Measurements from ENCODE around the gene TEAD2.
"Not testable (repeated sequence)": the region's sequence is repeated elsewhere in the genome, so short reads cannot be mapped to it uniquely, and the experiment has no call there.

TEAD2 gene

DNA sequence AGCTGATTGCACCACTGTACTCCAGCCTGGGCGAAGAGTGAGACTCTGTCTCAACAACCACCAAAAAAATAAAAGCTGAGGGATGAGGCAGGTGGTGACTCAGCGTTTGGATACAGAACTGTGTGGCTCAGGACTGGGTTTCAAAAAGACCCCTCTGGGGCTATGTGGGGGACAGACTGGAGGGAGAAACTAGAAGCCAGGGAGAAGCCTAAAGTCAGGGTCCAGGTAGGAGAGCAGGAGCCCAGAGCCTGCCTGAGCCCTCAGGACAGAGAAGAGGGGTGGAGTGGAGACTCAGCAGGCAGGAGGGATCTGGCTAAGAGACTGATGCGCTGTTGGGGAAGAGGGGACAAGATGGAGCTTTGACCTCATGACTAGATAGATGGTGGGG, 28.8 kb downstream of the TEAD2 start:
- peaks cover 88% of the 10 kb centered on the region for H3K4me1 Mint-ChIP-seq (ENCODE audit: low read depth)
- no peaks in the 10 kb centered on the region for H3K9me3 Mint-ChIP-seq
- peak overlapping the region; percentile 96 for H3K27ac Mint-ChIP-seq
- peaks cover 34% of the 10 kb centered on the region for H3K36me3 Mint-ChIP-seq (ENCODE audit: low read depth)
- no peaks in the 10 kb centered on the region for H3K27me3 Mint-ChIP-seq
- H3K4me3 Mint-ChIP-seq = peak overlapping the region; percentile 99

DNA sequence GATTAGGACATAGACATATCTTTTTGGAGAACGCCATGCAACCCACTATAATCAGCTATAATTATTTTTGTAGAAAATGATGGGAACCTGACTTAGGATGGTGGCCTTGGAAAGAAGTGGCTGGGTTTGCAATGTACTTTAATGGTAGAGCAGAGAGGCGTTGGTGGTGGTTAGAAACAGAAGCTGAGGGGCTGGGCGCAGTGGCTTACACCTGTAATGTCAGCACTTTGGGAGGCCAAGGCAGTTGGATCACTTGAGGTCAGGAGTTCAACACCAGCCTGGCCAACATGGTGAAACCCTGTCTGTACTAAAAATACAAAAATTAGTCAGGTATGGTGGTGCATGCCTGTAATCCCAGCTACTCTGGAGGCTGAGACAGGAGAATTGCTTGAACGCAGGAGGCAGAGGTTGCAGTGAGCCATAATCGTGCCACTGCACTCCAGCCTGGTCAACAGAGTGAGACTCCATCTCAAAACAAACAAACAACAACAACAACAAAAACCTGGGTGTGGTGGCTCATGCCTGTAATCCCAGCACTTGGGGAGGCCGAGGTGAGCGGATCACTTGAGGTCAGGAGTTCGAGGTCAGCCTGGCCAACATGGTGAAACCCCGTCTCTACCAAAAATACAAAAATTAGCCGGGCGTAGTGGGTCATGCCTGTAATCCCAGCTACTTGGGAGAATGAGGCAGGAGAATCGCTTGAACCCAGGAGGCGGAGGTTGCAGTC, 29.4 kb downstream of the TEAD2 start:
- not testable (repeated sequence) for H3K27me3 Mint-ChIP-seq, H3K9me3 Mint-ChIP-seq
- Mint-ChIP-seq H3K4me1 (ENCODE audit: low read depth) (peaks cover 89% of the 10 kb centered on the region), H3K36me3 (ENCODE audit: low read depth) (peaks cover 37% of the 10 kb centered on the region), H3K4me3 (peak overlapping the region; percentile 99), H3K27ac (peak overlapping the region; percentile 96)

DNA sequence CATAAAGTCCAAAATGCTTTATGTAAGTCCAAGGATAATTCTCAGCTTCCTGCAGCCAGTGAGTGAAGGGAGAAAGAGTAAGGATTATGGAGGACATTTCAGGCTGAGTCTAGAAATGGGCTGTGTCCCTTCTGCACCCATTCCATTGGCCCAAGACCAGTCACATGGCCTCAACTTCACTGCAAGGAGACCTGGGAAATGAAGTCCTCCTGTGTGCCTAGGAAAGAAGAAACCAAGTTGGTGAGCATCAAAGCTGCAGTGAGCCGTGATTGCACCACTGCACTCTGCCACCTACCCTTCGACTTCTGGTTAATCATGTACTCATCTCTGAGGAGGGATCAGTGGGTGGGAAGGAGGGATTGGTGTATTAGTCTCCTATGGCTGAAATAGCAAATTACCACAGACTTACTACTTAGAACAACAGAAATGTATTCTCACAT, 30.6 kb downstream of the TEAD2 start:
- no peaks in the 10 kb centered on the region for H3K9me3 Mint-ChIP-seq
- H3K27me3 Mint-ChIP-seq = no peaks in the 10 kb centered on the region
- peaks cover 84% of the 10 kb centered on the region for H3K4me1 Mint-ChIP-seq (ENCODE audit: low read depth)
- no peak overlapping the region for H3K27ac Mint-ChIP-seq
- H3K4me3 Mint-ChIP-seq = no peak overlapping the region
- peaks cover 31% of the 10 kb centered on the region for H3K36me3 Mint-ChIP-seq (ENCODE audit: low read depth)

DNA sequence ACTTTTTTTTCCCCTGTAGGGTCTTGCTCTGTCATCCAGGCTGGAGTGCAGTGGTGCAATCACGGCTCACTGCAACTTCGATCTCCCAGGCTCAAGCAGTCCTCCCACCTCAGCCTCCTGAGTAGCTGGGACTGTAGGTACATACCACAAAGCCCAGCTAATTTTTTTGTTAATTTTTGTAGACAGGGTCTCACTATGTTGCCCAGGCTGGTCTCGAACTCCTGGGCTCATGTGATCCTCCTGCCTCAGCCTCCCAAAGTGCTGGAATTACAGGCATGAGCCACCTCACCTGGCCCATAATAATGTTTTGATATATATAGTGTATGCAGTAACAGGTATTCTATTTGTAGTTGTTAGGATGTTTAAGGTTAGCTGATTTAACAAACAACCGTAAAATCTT, 31.0 kb downstream of the TEAD2 start:
- not testable (repeated sequence) for H3K4me3 Mint-ChIP-seq, H3K9me3 Mint-ChIP-seq, H3K27ac Mint-ChIP-seq, H3K27me3 Mint-ChIP-seq
- Mint-ChIP-seq H3K36me3 (ENCODE audit: low read depth) (peaks cover 27% of the 10 kb centered on the region), H3K4me1 (ENCODE audit: low read depth) (peaks cover 83% of the 10 kb centered on the region)

DNA sequence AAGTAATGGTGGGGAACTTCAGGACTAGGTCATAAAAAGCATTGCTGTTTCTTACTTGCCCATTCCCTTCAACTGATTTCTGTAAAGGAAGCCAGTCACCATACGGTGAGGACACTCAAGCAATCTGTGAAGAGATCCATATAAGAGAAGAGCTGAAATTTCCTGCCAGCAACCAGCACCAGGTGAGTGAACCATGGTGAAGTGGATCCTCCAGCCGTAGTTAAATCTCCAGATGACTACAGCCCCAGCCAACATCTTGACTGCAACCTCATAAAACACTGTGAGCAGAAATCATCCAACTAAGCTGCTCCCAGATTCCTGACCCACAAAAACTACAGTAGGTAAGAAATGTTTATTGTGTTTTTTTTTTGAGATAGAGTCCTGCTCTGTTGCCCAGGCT, 33.5 kb downstream of the TEAD2 start:
- Mint-ChIP-seq H3K4me1 (ENCODE audit: low read depth) (peaks cover 71% of the 10 kb centered on the region), H3K9me3 (no peaks in the 10 kb centered on the region), H3K4me3 (peak overlapping the region; percentile 11), H3K27me3 (no peaks in the 10 kb centered on the region), H3K27ac (peak overlapping the region; percentile 80), H3K36me3 (ENCODE audit: low read depth) (peaks cover 27% of the 10 kb centered on the region)

DNA sequence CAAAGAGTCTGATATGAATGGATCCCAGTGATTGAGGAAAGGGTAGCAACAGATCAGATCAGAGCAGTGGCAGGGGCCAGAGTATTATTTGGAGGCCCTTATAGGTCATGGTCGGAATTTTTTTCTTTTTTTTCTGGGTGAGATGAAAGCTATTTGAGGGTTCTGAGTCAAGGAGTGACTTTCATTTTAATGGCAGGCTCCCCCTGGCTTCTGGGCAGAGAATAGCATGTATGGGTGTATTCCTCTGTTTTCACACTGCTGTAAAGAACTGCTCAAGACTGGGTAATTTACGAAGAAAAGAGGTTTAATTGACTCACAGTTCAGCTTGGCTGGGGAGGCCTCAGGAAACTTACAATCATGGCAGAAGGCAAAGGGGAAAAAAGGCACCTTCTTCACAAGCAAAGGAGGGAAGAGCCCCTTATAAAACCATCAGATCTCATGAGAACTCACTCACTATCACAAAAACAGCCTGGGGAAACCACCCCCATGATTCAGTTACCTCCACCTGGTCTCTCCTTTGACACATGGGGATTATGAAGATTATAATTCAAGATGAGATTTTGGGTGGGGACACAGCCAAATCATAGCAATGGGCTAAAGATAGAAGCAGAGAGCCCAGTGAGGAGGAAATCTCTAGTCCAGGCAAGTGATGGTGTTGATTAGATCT, 34.2 kb downstream of the TEAD2 start:
- Mint-ChIP-seq H3K9me3 (no peaks in the 10 kb centered on the region), H3K4me3 (peak overlapping the region; percentile 11), H3K36me3 (ENCODE audit: low read depth) (peaks cover 27% of the 10 kb centered on the region), H3K27me3 (no peaks in the 10 kb centered on the region), H3K27ac (peak overlapping the region; percentile 80), H3K4me1 (ENCODE audit: low read depth) (peaks cover 64% of the 10 kb centered on the region)

DNA sequence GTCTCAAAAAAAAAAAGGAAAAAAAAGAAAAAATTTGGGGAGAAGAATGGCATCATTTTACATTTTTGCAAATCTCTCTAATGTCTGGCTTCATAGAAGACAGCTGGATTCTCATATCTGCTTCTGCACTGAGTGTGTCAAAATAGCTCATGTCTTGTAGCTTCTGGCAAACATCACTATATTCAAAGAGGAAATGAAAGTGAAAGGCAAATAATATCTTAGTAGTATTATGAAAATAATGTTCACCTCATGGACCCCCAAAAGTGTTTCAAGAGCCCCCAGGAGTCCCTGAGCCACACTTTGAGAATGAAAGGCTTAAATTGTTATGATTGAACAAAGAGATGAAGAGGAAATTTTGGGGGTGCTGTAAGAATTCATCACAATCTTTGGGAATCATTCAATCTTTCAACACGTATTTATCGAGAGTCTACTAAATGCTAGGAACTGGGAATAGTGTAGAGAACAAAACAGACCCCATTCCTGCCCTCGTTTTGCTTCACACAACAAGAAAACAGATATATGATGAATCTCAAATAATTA, 36.0 kb downstream of the TEAD2 start:
- no peak overlapping the region for H3K4me3 Mint-ChIP-seq
- H3K27ac Mint-ChIP-seq = peak overlapping the region; percentile 24
- H3K9me3 Mint-ChIP-seq = no peaks in the 10 kb centered on the region
- peaks cover 48% of the 10 kb centered on the region for H3K4me1 Mint-ChIP-seq (ENCODE audit: low read depth)
- H3K36me3 Mint-ChIP-seq (ENCODE audit: low read depth) = peaks cover 36% of the 10 kb centered on the region
- H3K27me3 Mint-ChIP-seq = no peaks in the 10 kb centered on the region

DNA sequence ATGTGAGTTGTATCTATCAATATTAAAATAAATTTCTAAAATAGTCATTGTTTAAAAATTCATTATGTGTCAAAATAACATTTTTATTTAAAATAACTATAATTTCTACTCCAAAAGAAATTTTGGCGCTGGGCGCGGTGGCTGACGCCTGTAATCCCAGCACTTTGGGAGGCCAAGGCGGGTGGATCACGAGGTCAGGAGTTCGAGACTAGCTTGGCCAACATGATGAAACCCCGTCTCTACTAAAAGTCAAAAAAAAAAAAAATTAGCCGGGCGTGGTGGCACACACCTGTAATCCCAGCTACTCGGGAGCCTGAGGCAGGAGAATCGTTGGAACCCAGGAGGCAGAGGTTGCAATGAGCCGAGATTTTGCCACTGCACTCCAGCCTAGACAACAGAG, 36.5 kb downstream of the TEAD2 start:
- peaks cover 31% of the 10 kb centered on the region for H3K36me3 Mint-ChIP-seq (ENCODE audit: low read depth)
- H3K27me3 Mint-ChIP-seq, H3K4me3 Mint-ChIP-seq, H3K9me3 Mint-ChIP-seq: not testable (repeated sequence)
- H3K4me1 Mint-ChIP-seq (ENCODE audit: low read depth) = peaks cover 43% of the 10 kb centered on the region
- peak overlapping the region; percentile 24 for H3K27ac Mint-ChIP-seq

DNA sequence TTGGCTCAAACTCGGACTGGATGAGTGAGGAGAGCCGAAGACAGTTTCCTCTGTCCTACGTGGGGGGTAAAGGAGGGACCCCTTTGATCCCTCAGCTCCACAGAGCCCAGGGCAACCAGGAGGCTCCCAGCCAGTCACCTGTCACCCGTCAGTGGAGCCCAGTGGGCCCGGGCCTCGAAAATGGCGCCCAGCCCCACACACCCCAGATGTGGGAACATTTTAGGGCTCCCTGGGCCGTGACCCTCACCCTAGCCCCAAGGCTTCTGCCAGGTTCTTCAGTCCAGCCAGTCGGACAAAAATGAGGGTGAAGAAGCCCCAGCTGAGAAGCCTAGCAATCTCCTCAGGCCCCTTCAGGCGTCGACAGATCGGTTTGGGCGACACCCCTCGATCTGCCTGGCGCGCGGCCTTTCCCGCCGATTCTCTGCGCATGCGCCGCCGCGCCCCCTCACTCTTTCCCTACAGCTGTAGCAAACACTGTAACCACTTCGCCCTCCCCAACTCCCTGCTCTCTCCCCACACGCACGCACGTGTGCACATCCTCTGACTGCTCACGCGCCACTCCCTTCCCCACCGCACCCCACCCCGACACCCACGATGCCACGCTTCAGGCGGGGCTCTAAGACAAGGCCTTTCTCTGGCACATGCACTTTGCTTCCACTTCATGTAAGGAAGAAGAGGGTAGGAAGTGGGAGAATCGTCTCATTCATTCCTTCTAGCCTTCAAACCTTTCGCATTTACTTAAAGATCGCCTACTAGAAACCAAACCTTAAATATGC, 37.2 kb downstream of the TEAD2 start, which contains the start of gene SLC6A16:
SLC6A16 (minus strand) TSS at position 391 of the 776 bp plus-strand sequence. CDS start 13,844 bp downstream, outside the sequence.
- no peak within 1 kb of the TSS for H3K4me3 Mint-ChIP-seq

DNA sequence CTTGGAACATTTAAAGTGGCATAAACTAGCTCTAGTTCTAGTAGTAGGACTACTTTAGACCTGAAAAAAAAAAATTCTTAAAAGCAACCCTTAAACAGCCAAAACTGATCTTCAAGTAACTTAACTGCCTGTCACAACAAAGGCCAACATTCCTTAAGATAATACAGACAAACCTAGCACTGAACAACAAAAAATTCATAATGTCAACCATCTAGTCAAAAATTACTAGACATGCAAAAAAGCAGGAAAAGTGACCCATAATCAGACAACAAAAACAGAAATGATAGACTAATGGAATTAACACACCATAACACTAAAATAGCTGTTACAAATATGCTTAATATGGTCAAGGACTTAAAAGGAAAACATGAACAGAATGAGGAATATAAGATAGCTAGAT, 43.9 kb downstream of the TEAD2 start:
- peaks cover 25% of the 10 kb centered on the region for H3K36me3 Mint-ChIP-seq (ENCODE audit: low read depth)
- H3K27ac Mint-ChIP-seq = no peak overlapping the region
- H3K4me1 Mint-ChIP-seq (ENCODE audit: low read depth) = peaks cover 9% of the 10 kb centered on the region
- H3K4me3 Mint-ChIP-seq = no peak overlapping the region
- peaks cover 9% of the 10 kb centered on the region for H3K9me3 Mint-ChIP-seq
- no peaks in the 10 kb centered on the region for H3K27me3 Mint-ChIP-seq

More for the DNA sequence above, 37.2 kb downstream of the TEAD2 start, which contains the start of gene SLC6A16:
- peaks cover 26% of the 10 kb centered on the region for H3K36me3 Mint-ChIP-seq (ENCODE audit: low read depth)
- H3K9me3 Mint-ChIP-seq = no peaks in the 10 kb centered on the region
- H3K4me1 Mint-ChIP-seq (ENCODE audit: low read depth) = peaks cover 37% of the 10 kb centered on the region
- H3K27ac Mint-ChIP-seq = peak within 1 kb of the TSS; percentile 48
- H3K27me3 Mint-ChIP-seq = no peaks in the 10 kb centered on the region

DNA sequence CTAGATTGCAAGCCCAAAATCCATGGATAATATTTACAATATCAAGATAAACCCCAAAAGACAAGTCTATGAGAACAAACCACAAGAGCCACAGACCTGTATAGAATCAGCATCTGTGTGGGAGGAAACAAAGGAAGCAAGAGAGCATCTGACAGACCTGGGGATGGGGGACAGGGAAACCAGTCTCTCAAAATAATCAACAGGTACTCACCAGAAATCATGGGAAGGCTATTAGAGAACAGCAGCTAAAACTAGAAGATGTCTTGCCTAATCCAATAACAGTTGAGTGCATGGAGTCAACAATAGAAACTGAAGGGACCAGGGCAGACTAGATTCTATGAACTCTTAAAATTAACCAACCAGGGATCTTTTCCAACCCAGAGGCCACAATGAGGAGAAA, 45.9 kb downstream of the TEAD2 start:
- H3K4me1 Mint-ChIP-seq (ENCODE audit: low read depth) = peaks cover 9% of the 10 kb centered on the region
- H3K4me3 Mint-ChIP-seq = no peak overlapping the region
- no peaks in the 10 kb centered on the region for H3K27me3 Mint-ChIP-seq
- H3K9me3 Mint-ChIP-seq = peaks cover 9% of the 10 kb centered on the region
- H3K36me3 Mint-ChIP-seq (ENCODE audit: low read depth) = peaks cover 12% of the 10 kb centered on the region
- H3K27ac Mint-ChIP-seq = no peak overlapping the region

DNA sequence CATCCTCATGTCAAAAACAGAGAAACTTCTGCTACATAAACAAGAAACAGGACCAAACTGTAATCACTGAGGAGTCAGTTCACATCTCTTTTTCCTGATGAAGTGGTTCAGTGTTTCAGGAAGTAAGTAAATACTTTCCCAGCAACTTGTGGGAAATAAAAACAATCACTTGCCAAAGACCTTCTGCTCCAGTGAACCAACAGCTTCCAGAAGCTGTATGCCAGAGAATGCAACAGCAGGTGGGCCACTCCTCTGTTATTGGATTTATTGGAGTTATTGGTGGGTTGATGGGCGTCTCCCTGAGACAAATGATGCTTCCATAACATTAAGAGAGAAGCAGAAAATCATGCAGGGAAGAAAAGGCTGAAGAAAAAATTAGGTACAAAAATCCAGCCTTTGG, 47.1 kb downstream of the TEAD2 start:
- Mint-ChIP-seq H3K4me1 (ENCODE audit: low read depth) (peaks cover 9% of the 10 kb centered on the region), H3K36me3 (ENCODE audit: low read depth) (peaks cover 21% of the 10 kb centered on the region), H3K9me3 (peaks cover 9% of the 10 kb centered on the region), H3K4me3 (no peak overlapping the region), H3K27me3 (no peaks in the 10 kb centered on the region), H3K27ac (no peak overlapping the region)

DNA sequence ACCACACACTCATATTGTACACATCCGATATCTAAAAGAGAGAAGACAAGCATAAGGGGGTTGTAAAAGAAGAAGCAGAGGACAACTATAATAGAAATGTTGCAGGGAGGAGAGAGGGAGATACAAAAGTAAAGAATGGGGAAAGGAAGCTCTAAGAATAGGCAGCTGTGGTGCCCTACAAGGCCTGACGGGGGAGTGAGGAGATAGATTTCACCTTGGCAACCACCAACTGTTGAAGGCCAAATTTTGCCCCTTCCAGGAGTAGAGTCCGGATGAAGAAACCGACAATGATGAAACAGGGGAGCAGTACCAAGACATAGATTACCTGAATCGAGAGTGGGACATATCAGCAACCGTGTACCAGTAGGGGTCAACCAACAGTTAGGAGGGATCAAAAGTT, 53.1 kb downstream of the TEAD2 start:
- Mint-ChIP-seq H3K4me1 (ENCODE audit: low read depth) (peaks cover 4% of the 10 kb centered on the region), H3K9me3 (no peaks in the 10 kb centered on the region)

DNA sequence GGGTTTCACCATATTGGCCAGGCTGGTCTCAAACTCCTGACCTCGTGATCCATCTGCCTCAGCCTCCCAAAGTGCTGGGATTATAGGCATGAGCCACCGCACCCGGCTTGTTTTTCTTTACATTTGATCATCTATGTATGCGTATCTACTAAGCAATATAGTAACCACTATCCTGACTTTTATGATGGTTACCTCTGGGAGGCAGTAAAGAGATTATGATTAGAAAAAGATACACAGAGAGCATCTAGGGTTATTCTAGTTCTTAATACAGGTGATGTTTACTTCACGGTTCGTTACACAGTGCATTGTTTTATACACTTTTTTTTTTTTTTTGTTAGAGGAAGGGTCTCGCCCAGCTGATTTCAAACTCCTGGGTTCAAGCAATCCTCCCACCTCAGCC, 55.5 kb downstream of the TEAD2 start:
- not testable (repeated sequence) for H3K27ac Mint-ChIP-seq; H3K4me1 Mint-ChIP-seq (ENCODE audit: low read depth); H3K27me3 Mint-ChIP-seq; H3K9me3 Mint-ChIP-seq; H3K4me3 Mint-ChIP-seq
- H3K36me3 Mint-ChIP-seq (ENCODE audit: low read depth) = peaks cover 14% of the 10 kb centered on the region

More for the DNA sequence above, 53.1 kb downstream of the TEAD2 start:
- Mint-ChIP-seq H3K4me3 (no peak overlapping the region), H3K27me3 (no peaks in the 10 kb centered on the region), H3K36me3 (ENCODE audit: low read depth) (peaks cover 9% of the 10 kb centered on the region), H3K27ac (no peak overlapping the region)

DNA sequence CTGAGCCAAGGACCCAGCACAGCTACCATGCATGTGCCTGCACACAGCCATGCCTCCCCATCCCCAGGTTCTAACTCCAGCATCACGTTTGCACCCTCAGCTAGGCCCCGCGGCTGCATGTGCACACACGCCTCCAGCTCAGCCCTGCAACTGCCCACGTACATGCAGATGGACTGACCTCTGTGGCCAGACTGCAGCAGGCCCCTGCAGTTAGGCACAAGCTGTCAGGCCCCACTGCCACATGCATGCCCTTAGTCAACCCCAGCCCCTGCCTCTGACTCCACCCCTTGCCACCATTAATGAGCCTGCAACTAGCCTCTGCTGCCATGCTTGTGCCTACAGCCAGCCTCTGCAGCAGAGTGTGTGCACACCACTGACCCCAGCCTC, 60.4 kb downstream of the TEAD2 start:
- no peak overlapping the region for H3K27ac Mint-ChIP-seq
- no peaks in the 10 kb centered on the region for H3K9me3 Mint-ChIP-seq
- H3K4me3 Mint-ChIP-seq = no peak overlapping the region
- H3K36me3 Mint-ChIP-seq (ENCODE audit: low read depth) = peaks cover 5% of the 10 kb centered on the region
- H3K4me1 Mint-ChIP-seq (ENCODE audit: low read depth) = no peaks in the 10 kb centered on the region
- H3K27me3 Mint-ChIP-seq = no peaks in the 10 kb centered on the region
